PC-9 (cell line): ENCODE measurements around the gene NOTO.

Experiments
- CTCF ChIP-seq: fragments of 200-600 bp; sonication (generic); conservative IDR thresholded peaks from 2 replicates; pipeline ENCODE4 v1.6.1; 2017; ENCODE audit warnings: mixed run types, antibody characterized with exemption, mild to moderate bottlenecking, moderate library complexity
- EZH2 ChIP-seq: fragments of 200-600 bp; sonication (generic); IDR thresholded peaks from 2 replicates; pipeline ENCODE4 v1.8.0; 2017; ENCODE audit warnings: antibody characterized with exemption, low read depth

DNA sequence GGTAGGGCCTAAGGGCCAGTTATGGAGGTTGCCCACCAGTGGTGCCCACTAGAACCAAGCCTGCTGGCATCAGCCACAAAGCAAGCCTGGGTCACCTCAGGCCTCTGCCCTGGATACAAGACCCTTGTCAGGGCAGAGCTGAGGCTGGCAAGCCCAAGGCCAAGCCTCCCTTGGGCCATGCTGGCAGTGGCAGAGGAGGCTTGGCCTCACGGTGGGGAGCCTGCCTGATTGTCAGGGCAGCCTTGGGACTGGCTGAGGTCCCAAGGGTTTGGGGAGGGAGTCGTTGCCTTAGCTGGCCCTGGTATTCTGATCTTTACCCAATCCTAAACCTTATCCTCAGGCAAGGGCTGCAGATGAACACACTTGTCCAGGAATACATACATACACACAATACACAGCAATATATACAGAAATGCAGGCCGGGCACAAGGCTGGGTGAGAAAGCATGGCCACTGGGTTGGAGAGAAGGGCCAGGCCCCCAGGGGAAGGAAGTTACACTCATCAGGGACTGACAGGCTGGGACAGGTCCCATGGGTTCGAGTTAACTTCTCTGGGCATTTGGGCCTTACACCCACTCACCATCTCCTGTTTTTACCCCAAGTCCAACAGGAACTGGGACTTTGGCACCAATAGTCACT, 52.8 kb downstream of the NOTO start:
- TF ChIP-seq EZH2 (no peak), CTCF (no peak)
